Suprapubic skin (tissue), 3 donors: ENCODE results near the gene PRMT3.

Source experiments
- CTCF ChIP-seq, 2 donors: fragments of 200-600 bp in 1 of 2; fragments of 450-650 bp in 1 of 2; sonication (generic) in 1 of 2; IDR thresholded peaks; one replicate each; pipeline ENCODE4 v1.5.1; 2016 to 2019; ENCODE audit warnings: antibody characterized with exemption in 2 of 2, mild to moderate bottlenecking in 1 of 2, moderate library complexity in 1 of 2
- POLR2AphosphoS5 ChIP-seq, 3 donors: sonication (generic); formaldehyde crosslinking; IDR thresholded peaks; one replicate each; pipeline ENCODE4 v1.6.1; 2017; ENCODE audit warnings: antibody characterized with exemption in 3 of 3

- TF ChIP-seq CTCF (IDR thresholded peaks at IDR 0.05) (no peak), POLR2AphosphoS5 (IDR thresholded peaks at IDR 0.05) (no peak)
Measured at GRCh38 chr11:20403059-20403458, 15.5 kb downstream of the PRMT3 start.
